K562 (cell line): Measurements from ENCODE around the gene CTSW. TPM values are rescaled to one million over a fixed set of nuclear protein-coding genes. Genes with fewer than 3 reads are reported as not detected.
A peak's percentile ranks its signal among the peaks of the same experiment; 100 is the strongest.

Experiments
- ARHGAP35 ChIP-seq: fragments of 450-650 bp; IDR thresholded peaks from 2 replicates; pipeline ENCODE4 v1.6.1; 2018; ENCODE audit not compliant: partially characterized antibody
- ETV1 ChIP-seq: fragments of 450-650 bp; conservative IDR thresholded peaks from 2 replicates; pipeline ENCODE4 v1.6.1; 2016; ENCODE audit warnings: missing genetic modification characterization, control low read depth, low read depth, missing compliant biosample characterization
- HDAC8 ChIP-seq: fragments of 450-650 bp; IDR thresholded peaks from 2 replicates; pipeline ENCODE4 v1.6.1; 2016; ENCODE audit warnings: mild to moderate bottlenecking, missing genetic modification characterization, moderate library complexity, missing compliant biosample characterization
- HMG20B ChIP-seq: fragments of 250-450 bp; sonication (Bioruptor Pico); IDR thresholded peaks from 2 replicates; pipeline ENCODE4 v1.5.0; 2021; ENCODE audit warnings: mild to moderate bottlenecking
- HNRNPUL1 ChIP-seq: fragments of 200-400 bp; formaldehyde crosslinking; IDR thresholded peaks from 2 replicates; pipeline ENCODE4 v1.6.1; 2017; ENCODE audit warnings: low read length
- POLR2G ChIP-seq: fragments of 200-400 bp; formaldehyde crosslinking; IDR thresholded peaks from 2 replicates; pipeline ENCODE4 v1.6.1; 2017; ENCODE audit warnings: low read depth, mild to moderate bottlenecking, antibody characterized with exemption, low read length, moderate library complexity
- PRMT5 ChIP-seq: sonication (generic); formaldehyde crosslinking; IDR thresholded peaks from 2 replicates; pipeline ENCODE4 v1.5.0; 2020; ENCODE audit warnings: missing genetic modification reagents
- SMAD2 ChIP-seq: fragments of 150-350 bp; IDR thresholded peaks from 2 replicates; pipeline ENCODE4 v1.6.1; 2014; ENCODE audit warnings: low read depth, mild to moderate bottlenecking, low read length
- SRF ChIP-seq, 2 experiments: fragments of 250-450, 450-650 bp in 1 of 2; sonication (Bioruptor Pico) in 1 of 2; sonication (generic) in 1 of 2; formaldehyde crosslinking; IDR thresholded peaks; 2 replicates each; pipeline versions ENCODE4 v1.5.0 to v1.5.1; 2020 to 2022; ENCODE audit warnings: mild to moderate bottlenecking in 1 of 2, missing genetic modification reagents in 1 of 2
- SRSF7 ChIP-seq: fragments of 200-400 bp; formaldehyde crosslinking; optimal IDR thresholded peaks from 2 replicates; pipeline ENCODE3; 2017; ENCODE audit warnings: mild to moderate bottlenecking, low read depth, low read length
- TFAM ChIP-seq: fragments of 250-450 bp; sonication (Bioruptor Pico); conservative IDR thresholded peaks from 2 replicates; pipeline ENCODE4 v1.5.0; 2021; ENCODE audit warnings: mild to moderate bottlenecking, moderate library complexity
- ZEB2 ChIP-seq: fragments of 450-650 bp; IDR thresholded peaks from 2 replicates; pipeline ENCODE4 v1.6.1; 2016
- ZNF133 ChIP-seq: fragments of 250-450 bp; sonication (Bioruptor Pico); IDR thresholded peaks from 2 replicates; pipeline ENCODE4 v1.4.0; 2020; ENCODE audit warnings: mild to moderate bottlenecking
- ZNF23 ChIP-seq: fragments of 250-450 bp; sonication (Bioruptor Pico); IDR thresholded peaks from 2 replicates; pipeline ENCODE4 v1.4.0; 2020; ENCODE audit warnings: mild to moderate bottlenecking
- ZNF239 ChIP-seq: fragments of 250-450 bp; sonication (Bioruptor Pico); IDR thresholded peaks from 2 replicates; pipeline ENCODE4 v1.4.0; 2020; ENCODE audit warnings: mild to moderate bottlenecking
- ZNF347 ChIP-seq: fragments of 450-650 bp; formaldehyde crosslinking; IDR thresholded peaks from 2 replicates; pipeline ENCODE4 v1.4.0; 2020; ENCODE audit warnings: low read depth, mild to moderate bottlenecking, moderate library complexity
- ZNF696 ChIP-seq: fragments of 250-450 bp; sonication (Bioruptor Pico); conservative IDR thresholded peaks from 2 replicates; pipeline ENCODE4 v1.4.0; 2020; ENCODE audit warnings: mild to moderate bottlenecking, moderate library complexity
- polyA plus RNA-seq, 8 experiments: library from polyadenylated mRNA; depleted of rRNA in 4 of 8; stranded (reverse) in 5 of 8; unstranded in 3 of 8; fragments of >200 nt; fragmentation: Nextera tagmentation in 2 of 8; fragmentation: Illumina TruSeq in 1 of 8; extraction: Ambion mirVana in 2 of 8; extraction: Trizol in 1 of 8; gene quantifications; 2 replicates each; pipeline versions ENCODE4 v1.2.1 to v1.2.3, GENCODE V29; 2011 to 2014; ENCODE audit warnings: inconsistent platforms in 1 of 8, missing spikeins in 1 of 8
- total RNA-seq, 7 experiments: library from RNA; depleted of rRNA in 6 of 7; stranded (reverse); fragments of >200 nt in 6 of 7; fragmentation: Illumina TruSeq in 2 of 7; extraction: Trizol in 2 of 7; gene quantifications; 2 replicates each; pipeline versions ENCODE4 v1.2.1 to v1.2.3, GENCODE V29; 2011 to 2021; ENCODE audit warnings: low replicate concordance in 1 of 7
- TF ChIP-seq, protein P1 (sequence below): sonication (generic); formaldehyde crosslinking; IDR thresholded peaks from 2 replicates; pipeline ENCODE4 v1.9.0; 2022; ENCODE audit warnings: mild to moderate bottlenecking, missing genetic modification reagents
- TF ChIP-seq, protein P2 (sequence below), 3 experiments: fragments of 200-800 bp in 1 of 3; fragments of 250-450 bp in 1 of 3; fragments of 450-650 bp in 1 of 3; sonication (Bioruptor Pico) in 1 of 3; sonication (Bioruptor generic) in 1 of 3; formaldehyde crosslinking in 1 of 3; IDR thresholded peaks; 2 replicates each; pipeline versions ENCODE4 v1.6.1 to v1.8.0; 2016 to 2022; ENCODE audit warnings: mild to moderate bottlenecking in 2 of 3, missing genetic modification characterization in 2 of 3, missing compliant biosample characterization in 1 of 3, moderate library complexity in 1 of 3
- TF ChIP-seq, protein P3 (sequence below): sonication (generic); formaldehyde crosslinking; IDR thresholded peaks from 2 replicates; pipeline ENCODE4 v1.8.1; 2023; ENCODE audit warnings: mild to moderate bottlenecking, missing genetic modification reagents, moderate library complexity
- TF ChIP-seq, protein P4 (sequence below): fragments of 250-450 bp; sonication (Bioruptor Pico); IDR thresholded peaks from 2 replicates; pipeline ENCODE4 v1.8.0; 2021; ENCODE audit warnings: borderline replicate concordance, mild to moderate bottlenecking, moderate library complexity; ENCODE audit not compliant: poor library complexity, severe bottlenecking

Gene CTSW
- total and polyA plus RNA-seq, 9 of the 15 experiments (the other 6 are each of a cell fraction or from before 2014, with no cell fraction given) = 0.04 TPM; not detected in 8

DNA sequence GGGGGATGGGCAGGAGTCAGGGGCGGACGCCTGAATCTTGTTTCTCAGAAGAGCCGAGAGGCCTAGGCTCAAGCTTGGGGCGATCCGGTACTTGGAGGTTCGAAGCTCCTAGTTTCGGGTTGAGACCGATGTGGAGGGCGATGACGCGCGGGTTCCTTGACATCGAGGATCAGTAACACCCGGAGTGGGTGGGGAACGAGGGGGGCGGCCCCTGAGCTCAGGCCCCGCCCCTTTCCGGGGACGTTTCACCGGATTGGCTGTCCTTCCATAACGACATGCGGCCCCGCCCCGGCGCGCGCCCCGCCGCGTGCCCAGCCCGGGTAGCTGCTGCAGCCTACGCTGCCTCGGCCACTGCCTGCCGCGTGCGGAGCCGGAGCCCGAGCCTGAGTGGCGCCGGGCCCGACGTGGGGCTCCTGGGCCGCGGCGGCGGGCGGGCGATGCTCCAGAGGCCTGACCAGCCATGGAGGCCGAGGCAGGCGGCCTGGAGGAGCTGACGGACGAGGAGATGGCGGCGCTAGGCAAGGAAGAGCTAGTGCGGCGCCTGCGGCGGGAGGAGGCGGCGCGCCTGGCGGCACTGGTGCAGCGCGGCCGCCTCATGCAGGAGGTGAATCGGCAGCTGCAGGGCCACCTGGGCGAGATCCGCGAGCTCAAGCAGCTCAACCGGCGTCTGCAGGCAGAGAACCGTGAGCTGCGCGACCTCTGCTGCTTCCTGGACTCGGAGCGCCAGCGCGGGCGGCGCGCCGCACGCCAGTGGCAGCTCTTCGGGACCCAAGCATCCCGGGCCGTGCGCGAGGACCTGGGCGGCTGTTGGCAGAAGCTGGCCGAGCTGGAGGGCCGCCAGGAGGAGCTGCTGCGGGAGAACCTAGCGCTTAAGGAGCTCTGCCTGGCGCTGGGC, 10.9 kb downstream of the CTSW start, which contains the start of gene CCDC85B (continued):
- TF ChIP-seq, protein P1, sequence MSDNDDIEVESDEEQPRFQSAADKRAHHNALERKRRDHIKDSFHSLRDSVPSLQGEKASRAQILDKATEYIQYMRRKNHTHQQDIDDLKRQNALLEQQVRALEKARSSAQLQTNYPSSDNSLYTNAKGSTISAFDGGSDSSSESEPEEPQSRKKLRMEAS (CRISPR knock-in tag) = peak; percentile 92
- TF ChIP-seq ZNF133 (no peak), SRSF7 (peak; percentile 22), ETV1 (peak; percentile 26; the same call in 1 of the 2 replicates), SMAD2 (no peak), ZNF23 (CRISPR knock-in tag) (no peak), ZNF347 (no peak), ARHGAP35 (no peak), HNRNPUL1 (no peak), PRMT5 (CRISPR knock-in tag) (no peak), HMG20B (no peak), HDAC8 (tag) (0 out of 2 replicates have a peak, but pooled peaks have one; percentile 43), SRF (CRISPR knock-in tag; IDR thresholded peaks at IDR 0.05) (peak in 1 of 2 experiments; percentile 44; a peak in 2 of 4 replicates), ZNF696 (no peak), TFAM (CRISPR knock-in tag) (no peak), ZNF239 (no peak), ZEB2 (no peak), POLR2G (peak; percentile 93)
- TF ChIP-seq, protein P2, sequence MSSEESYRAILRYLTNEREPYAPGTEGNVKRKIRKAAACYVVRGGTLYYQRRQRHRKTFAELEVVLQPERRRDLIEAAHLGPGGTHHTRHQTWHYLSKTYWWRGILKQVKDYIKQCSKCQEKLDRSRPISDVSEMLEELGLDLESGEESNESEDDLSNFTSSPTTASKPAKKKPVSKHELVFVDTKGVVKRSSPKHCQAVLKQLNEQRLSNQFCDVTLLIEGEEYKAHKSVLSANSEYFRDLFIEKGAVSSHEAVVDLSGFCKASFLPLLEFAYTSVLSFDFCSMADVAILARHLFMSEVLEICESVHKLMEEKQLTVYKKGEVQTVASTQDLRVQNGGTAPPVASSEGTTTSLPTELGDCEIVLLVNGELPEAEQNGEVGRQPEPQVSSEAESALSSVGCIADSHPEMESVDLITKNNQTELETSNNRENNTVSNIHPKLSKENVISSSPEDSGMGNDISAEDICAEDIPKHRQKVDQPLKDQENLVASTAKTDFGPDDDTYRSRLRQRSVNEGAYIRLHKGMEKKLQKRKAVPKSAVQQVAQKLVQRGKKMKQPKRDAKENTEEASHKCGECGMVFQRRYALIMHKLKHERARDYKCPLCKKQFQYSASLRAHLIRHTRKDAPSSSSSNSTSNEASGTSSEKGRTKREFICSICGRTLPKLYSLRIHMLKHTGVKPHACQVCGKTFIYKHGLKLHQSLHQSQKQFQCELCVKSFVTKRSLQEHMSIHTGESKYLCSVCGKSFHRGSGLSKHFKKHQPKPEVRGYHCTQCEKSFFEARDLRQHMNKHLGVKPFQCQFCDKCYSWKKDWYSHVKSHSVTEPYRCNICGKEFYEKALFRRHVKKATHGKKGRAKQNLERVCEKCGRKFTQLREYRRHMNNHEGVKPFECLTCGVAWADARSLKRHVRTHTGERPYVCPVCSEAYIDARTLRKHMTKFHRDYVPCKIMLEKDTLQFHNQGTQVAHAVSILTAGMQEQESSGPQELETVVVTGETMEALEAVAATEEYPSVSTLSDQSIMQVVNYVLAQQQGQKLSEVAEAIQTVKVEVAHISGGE (CRISPR knock-in tag; IDR thresholded peaks at IDR 0.05) = peak in 2 of 3 experiments; percentile 41 to 43; a peak in 1 of 6 replicates
- TF ChIP-seq, protein P3, sequence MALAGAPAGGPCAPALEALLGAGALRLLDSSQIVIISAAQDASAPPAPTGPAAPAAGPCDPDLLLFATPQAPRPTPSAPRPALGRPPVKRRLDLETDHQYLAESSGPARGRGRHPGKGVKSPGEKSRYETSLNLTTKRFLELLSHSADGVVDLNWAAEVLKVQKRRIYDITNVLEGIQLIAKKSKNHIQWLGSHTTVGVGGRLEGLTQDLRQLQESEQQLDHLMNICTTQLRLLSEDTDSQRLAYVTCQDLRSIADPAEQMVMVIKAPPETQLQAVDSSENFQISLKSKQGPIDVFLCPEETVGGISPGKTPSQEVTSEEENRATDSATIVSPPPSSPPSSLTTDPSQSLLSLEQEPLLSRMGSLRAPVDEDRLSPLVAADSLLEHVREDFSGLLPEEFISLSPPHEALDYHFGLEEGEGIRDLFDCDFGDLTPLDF = no peak
- TF ChIP-seq, protein P4, sequence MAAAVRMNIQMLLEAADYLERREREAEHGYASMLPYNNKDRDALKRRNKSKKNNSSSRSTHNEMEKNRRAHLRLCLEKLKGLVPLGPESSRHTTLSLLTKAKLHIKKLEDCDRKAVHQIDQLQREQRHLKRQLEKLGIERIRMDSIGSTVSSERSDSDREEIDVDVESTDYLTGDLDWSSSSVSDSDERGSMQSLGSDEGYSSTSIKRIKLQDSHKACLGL (CRISPR knock-in tag) = peak; percentile 55
